GM19395 (cell line): ENCODE results near the gene ASGR2.
"Not testable (repeated sequence)": the region's sequence is repeated elsewhere in the genome, so short reads cannot be mapped to it uniquely, and the experiment has no call there.

ENCODE experiments used
- ATAC-seq: cut with Tn5 transposase; IDR thresholded peaks from one replicate; pipeline ENCODE4 v1.9.1; 2021; ENCODE audit warnings: mild to moderate bottlenecking, moderate library complexity; ENCODE audit not compliant: unreplicated experiment

Gene ASGR2

GRCh38 chr17:7126386-7126785 lies 11.8 kb upstream of the ASGR2 start:
- ATAC-seq: not testable (repeated sequence)

GRCh38 chr17:7124923-7125322 lies 10.3 kb upstream of the ASGR2 start:
- ATAC-seq: no peak

- ATAC-seq: no peak
Measured at GRCh38 chr17:7123844-7124243, 9.2 kb upstream of the ASGR2 start.

- ATAC-seq: no peak
Measured at GRCh38 chr17:7122381-7122780, 7.8 kb upstream of the ASGR2 start.

GRCh38 chr17:7120635-7121034 lies 6.0 kb upstream of the ASGR2 start:
- not testable (repeated sequence) for ATAC-seq

GRCh38 chr17:7120123-7120522 lies 5.5 kb upstream of the ASGR2 start:
- ATAC-seq: no peak

- no peak for ATAC-seq
Measured at GRCh38 chr17:7119314-7119713, 4.7 kb upstream of the ASGR2 start.

GRCh38 chr17:7114875-7115614 lies 423 bp upstream of the ASGR2 start:
- no peak for ATAC-seq

- ATAC-seq: no peak
Measured at GRCh38 chr17:7113273-7114071, 1.1 kb downstream of the ASGR2 start.

- ATAC-seq: no peak
Measured at GRCh38 chr17:7112510-7113108, 2.0 kb downstream of the ASGR2 start.

GRCh38 chr17:7111784-7112509 lies 2.7 kb downstream of the ASGR2 start:
- no peak for ATAC-seq

GRCh38 chr17:7110617-7111306 lies 3.9 kb downstream of the ASGR2 start:
- ATAC-seq: no peak

GRCh38 chr17:7109461-7110322 lies 4.9 kb downstream of the ASGR2 start:
- no peak for ATAC-seq

GRCh38 chr17:7108981-7109380 lies 5.6 kb downstream of the ASGR2 start:
- ATAC-seq: no peak

GRCh38 chr17:7108560-7108925 lies 6.1 kb downstream of the ASGR2 start:
- no peak for ATAC-seq

GRCh38 chr17:7107795-7108559 lies 6.6 kb downstream of the ASGR2 start:
- no peak for ATAC-seq

GRCh38 chr17:7107012-7107754 lies 7.4 kb downstream of the ASGR2 start:
- no peak for ATAC-seq

GRCh38 chr17:7102421-7102820 lies 12.2 kb downstream of the ASGR2 start:
- ATAC-seq: no peak
